DOHH2 (cell line): ENCODE data around the gene CACTIN.

ENCODE experiments used
- EZH2phosphoT487 ChIP-seq: fragments of 200-600 bp; sonication (generic); IDR thresholded peaks from 2 replicates; pipeline ENCODE4 v1.6.1; 2017; ENCODE audit warnings: borderline replicate concordance, mild to moderate bottlenecking, antibody characterized with exemption, low read length, moderate library complexity, mixed read lengths
- TF ChIP-seq, protein P1 (sequence below): fragments of 200-600 bp; sonication (generic); IDR thresholded peaks from one replicate; pipeline ENCODE4 v1.5.1; 2014; ENCODE audit warnings: antibody characterized with exemption, mild to moderate bottlenecking, low read depth, low read length; ENCODE audit not compliant: poor library complexity, severe bottlenecking

DNA sequence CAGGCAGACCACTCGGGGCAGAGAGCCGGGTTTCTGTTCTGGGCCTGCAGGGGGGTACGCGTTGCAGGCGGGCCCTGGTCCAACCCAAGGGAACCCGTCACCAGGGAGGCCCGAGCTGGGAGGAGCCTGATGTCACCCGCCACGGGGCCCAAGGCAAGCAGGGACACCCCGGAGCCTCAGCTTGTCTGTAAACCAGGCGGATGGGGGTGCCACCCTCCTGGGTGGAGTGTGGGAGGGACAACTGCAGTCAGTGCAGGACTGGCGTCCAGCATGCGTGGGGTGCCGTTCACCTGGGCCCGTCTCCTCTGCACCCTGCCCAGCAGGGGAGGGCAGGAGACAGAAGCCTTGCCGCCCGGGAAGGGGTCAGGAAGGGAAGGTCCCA is 7.0 kb downstream of the CACTIN start:
- no peak for TF ChIP-seq EZH2phosphoT487
- TF ChIP-seq, protein P1, sequence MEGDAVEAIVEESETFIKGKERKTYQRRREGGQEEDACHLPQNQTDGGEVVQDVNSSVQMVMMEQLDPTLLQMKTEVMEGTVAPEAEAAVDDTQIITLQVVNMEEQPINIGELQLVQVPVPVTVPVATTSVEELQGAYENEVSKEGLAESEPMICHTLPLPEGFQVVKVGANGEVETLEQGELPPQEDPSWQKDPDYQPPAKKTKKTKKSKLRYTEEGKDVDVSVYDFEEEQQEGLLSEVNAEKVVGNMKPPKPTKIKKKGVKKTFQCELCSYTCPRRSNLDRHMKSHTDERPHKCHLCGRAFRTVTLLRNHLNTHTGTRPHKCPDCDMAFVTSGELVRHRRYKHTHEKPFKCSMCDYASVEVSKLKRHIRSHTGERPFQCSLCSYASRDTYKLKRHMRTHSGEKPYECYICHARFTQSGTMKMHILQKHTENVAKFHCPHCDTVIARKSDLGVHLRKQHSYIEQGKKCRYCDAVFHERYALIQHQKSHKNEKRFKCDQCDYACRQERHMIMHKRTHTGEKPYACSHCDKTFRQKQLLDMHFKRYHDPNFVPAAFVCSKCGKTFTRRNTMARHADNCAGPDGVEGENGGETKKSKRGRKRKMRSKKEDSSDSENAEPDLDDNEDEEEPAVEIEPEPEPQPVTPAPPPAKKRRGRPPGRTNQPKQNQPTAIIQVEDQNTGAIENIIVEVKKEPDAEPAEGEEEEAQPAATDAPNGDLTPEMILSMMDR = no peak
